ENCODE measurements around the gene LRRC52.

LRRC52 gene

GRCh38 chr1:165560883-165561656 is 17.3 kb downstream of the LRRC52 start:
- no peak for TF ChIP-seq CTCF (IDR thresholded peaks at IDR 0.05)

- TF ChIP-seq CTCF (IDR thresholded peaks at IDR 0.05), result no peak
These were observed 18.8 kb downstream of the LRRC52 start for GRCh38 chr1:165562571-165562970.

GRCh38 chr1:165563551-165563950 is 19.8 kb downstream of the LRRC52 start:
- TF ChIP-seq CTCF (IDR thresholded peaks at IDR 0.05), result no peak

- no peak for TF ChIP-seq CTCF (IDR thresholded peaks at IDR 0.05)
These were observed 20.8 kb downstream of the LRRC52 start for GRCh38 chr1:165564561-165564960.

GRCh38 chr1:165565751-165566490 is 22.1 kb downstream of the LRRC52 start:
- no peak for TF ChIP-seq CTCF (IDR thresholded peaks at IDR 0.05)

- TF ChIP-seq CTCF (IDR thresholded peaks at IDR 0.05), result no peak
These were observed 26.3 kb downstream of the LRRC52 start for GRCh38 chr1:165570078-165570477.

GRCh38 chr1:165573787-165574186 is 30.0 kb downstream of the LRRC52 start:
- TF ChIP-seq CTCF (IDR thresholded peaks at IDR 0.05), result no peak
